Fibroblast of skin of right biceps (primary cell): Measurements from ENCODE around the gene ZNF215.
A peak's percentile ranks its signal among the peaks of the same experiment; 100 is the strongest.
"Not testable (repeated sequence)": the region's sequence is repeated elsewhere in the genome, so short reads cannot be mapped to it uniquely, and the experiment has no call there.

Source experiments
- DNase-seq: peaks from one replicate; pipeline ENCODE4 v3.0.0-alpha.2; 2013

The ZNF215 gene

GRCh38 chr11:6926208-6927029, at the start of gene ZNF215:
ZNF215 (plus strand) TSS chr11:6926426; CDS start chr11:6932273, 5,847 bp downstream.
- peak; percentile 88 for DNase-seq

- DNase-seq, result no peak
These were observed 49.3 kb upstream of the ZNF215 start for GRCh38 chr11:6876914-6877313.

- no peak for DNase-seq
These were observed 43.5 kb upstream of the ZNF215 start for GRCh38 chr11:6882751-6883150.

- not testable (repeated sequence) for DNase-seq
These were observed 38.5 kb upstream of the ZNF215 start for GRCh38 chr11:6887711-6888110.

- DNase-seq, result no peak
These were observed 37.4 kb upstream of the ZNF215 start for GRCh38 chr11:6888830-6889229.

- DNase-seq, result no peak
These were observed 36.4 kb upstream of the ZNF215 start for GRCh38 chr11:6889835-6890234.

GRCh38 chr11:6892400-6892799, 33.8 kb upstream of the ZNF215 start, which contains the start of gene OR2D2:
OR2D2 (minus strand) TSS chr11:6892500; CDS start chr11:6892500, 0 bp downstream.
- no peak for DNase-seq

- no peak for DNase-seq
These were observed 32.1 kb upstream of the ZNF215 start for GRCh38 chr11:6894097-6894496.

- no peak for DNase-seq
These were observed 31.2 kb upstream of the ZNF215 start for GRCh38 chr11:6895010-6895409.

- no peak for DNase-seq
These were observed 27.3 kb upstream of the ZNF215 start for GRCh38 chr11:6898911-6899310.

GRCh38 chr11:6900327-6900999, 25.8 kb upstream of the ZNF215 start:
- peak; percentile 10 for DNase-seq

- not testable (repeated sequence) for DNase-seq
These were observed 21.4 kb upstream of the ZNF215 start for GRCh38 chr11:6904804-6905203.

GRCh38 chr11:6911378-6911777, 14.8 kb upstream of the ZNF215 start:
- no peak for DNase-seq

GRCh38 chr11:6911948-6912347, 14.3 kb upstream of the ZNF215 start:
- peak; percentile 7 for DNase-seq

GRCh38 chr11:6919698-6920097, 6.5 kb upstream of the ZNF215 start:
- no peak for DNase-seq

- no peak for DNase-seq
These were observed 5.5 kb upstream of the ZNF215 start, which contains the start of gene OR2D3 for GRCh38 chr11:6920702-6921101. OR2D3 (plus strand) TSS chr11:6921002; CDS start chr11:6921002, 0 bp downstream.

GRCh38 chr11:6925007-6925577, 1.1 kb upstream of the ZNF215 start:
- DNase-seq, result no peak

- peak; percentile 26 for DNase-seq
These were observed 504 bp upstream of the ZNF215 start for GRCh38 chr11:6925636-6926207.

GRCh38 chr11:6927030-6927617, 898 bp downstream of the ZNF215 start:
- DNase-seq, result no peak

- DNase-seq, result no peak
These were observed 2.7 kb downstream of the ZNF215 start for GRCh38 chr11:6928916-6929315.

GRCh38 chr11:6931146-6931713, 5.0 kb downstream of the ZNF215 start:
- peak; percentile 11 for DNase-seq

GRCh38 chr11:6932145-6932544, 5.9 kb downstream of the ZNF215 start:
- no peak for DNase-seq

GRCh38 chr11:6941970-6942369, 15.7 kb downstream of the ZNF215 start:
- DNase-seq, result no peak
